ENCODE data around the gene VEZT.

DNA sequence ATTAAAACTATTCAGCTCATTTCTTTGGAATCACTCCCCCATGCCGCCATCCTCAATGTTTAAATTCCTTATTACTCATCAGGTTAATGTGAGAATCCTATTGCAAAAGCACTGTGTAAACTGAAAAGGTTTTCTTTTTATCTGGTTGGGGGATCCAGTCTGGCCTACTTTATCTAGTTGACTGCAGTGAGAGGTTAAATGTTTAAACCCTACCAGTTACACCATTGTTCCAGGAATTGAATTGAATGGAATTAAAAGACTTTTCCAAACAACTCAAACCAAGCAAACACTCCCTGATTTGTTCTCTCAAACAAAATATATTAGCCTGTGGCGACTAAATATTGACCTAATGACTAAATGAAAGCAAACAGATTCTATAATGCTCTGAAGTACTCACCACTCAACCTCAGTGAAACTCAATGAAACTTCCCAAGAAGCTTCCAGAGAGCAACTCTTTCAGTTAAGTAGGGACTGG lies 100.5 kb downstream of the VEZT start:
- TF ChIP-seq POLR2AphosphoS5 (IDR thresholded peaks at IDR 0.05), result no peak
- TF ChIP-seq, protein P1, sequence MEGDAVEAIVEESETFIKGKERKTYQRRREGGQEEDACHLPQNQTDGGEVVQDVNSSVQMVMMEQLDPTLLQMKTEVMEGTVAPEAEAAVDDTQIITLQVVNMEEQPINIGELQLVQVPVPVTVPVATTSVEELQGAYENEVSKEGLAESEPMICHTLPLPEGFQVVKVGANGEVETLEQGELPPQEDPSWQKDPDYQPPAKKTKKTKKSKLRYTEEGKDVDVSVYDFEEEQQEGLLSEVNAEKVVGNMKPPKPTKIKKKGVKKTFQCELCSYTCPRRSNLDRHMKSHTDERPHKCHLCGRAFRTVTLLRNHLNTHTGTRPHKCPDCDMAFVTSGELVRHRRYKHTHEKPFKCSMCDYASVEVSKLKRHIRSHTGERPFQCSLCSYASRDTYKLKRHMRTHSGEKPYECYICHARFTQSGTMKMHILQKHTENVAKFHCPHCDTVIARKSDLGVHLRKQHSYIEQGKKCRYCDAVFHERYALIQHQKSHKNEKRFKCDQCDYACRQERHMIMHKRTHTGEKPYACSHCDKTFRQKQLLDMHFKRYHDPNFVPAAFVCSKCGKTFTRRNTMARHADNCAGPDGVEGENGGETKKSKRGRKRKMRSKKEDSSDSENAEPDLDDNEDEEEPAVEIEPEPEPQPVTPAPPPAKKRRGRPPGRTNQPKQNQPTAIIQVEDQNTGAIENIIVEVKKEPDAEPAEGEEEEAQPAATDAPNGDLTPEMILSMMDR (IDR thresholded peaks at IDR 0.05), result no peak
- TF ChIP-seq POLR2A (IDR thresholded peaks at IDR 0.05), result no peak

Data from suprapubic skin (tissue), 4 donors.